Ascending aorta (tissue), 2 donors: Measurements from ENCODE around the gene MFSD12. TPM values are rescaled to one million over a fixed set of nuclear protein-coding genes. Genes with fewer than 3 reads are reported as not detected.

ENCODE experiments used
- DNase-seq, 2 donors: peaks; one replicate each; pipeline ENCODE4 v3.0.0-alpha.2; 2019; ENCODE audit warnings: low spot score in 2 of 2
- H3K27ac ChIP-seq, 2 donors: fragments of 200-600 bp; sonication (generic); one replicate each; pipeline ENCODE4 v1.5.1; 2016 to 2017; ENCODE audit warnings: mild to moderate bottlenecking in 1 of 2
- H3K27me3 ChIP-seq: fragments of 200-600 bp; sonication (generic); one replicate; pipeline ENCODE4 v1.5.1; 2017
- H3K36me3 ChIP-seq, 2 donors: fragments of 200-600 bp; sonication (generic); one replicate each; pipeline ENCODE4 v1.5.1; 2016
- H3K4me1 ChIP-seq, 2 donors: fragments of 200-600 bp; sonication (generic); one replicate each; pipeline ENCODE4 v1.5.1; 2016 to 2017; ENCODE audit warnings: mild to moderate bottlenecking in 1 of 2
- H3K4me3 ChIP-seq, 2 donors: fragments of 200-600 bp; sonication (generic); one replicate each; pipeline ENCODE4 v1.5.1; 2016 to 2017; ENCODE audit warnings: mild to moderate bottlenecking in 1 of 2
- H3K9me3 ChIP-seq, 2 donors: fragments of 200-600 bp; sonication (generic); one replicate each; pipeline ENCODE4 v1.5.1; 2016
- CTCF ChIP-seq, 3 experiments: fragments of 200-600 bp in 2 of 3; fragments of 450-650 bp in 1 of 3; sonication (generic) in 2 of 3; IDR thresholded peaks; one replicate each; pipeline ENCODE4 v1.5.1; 2016 to 2019; ENCODE audit warnings: antibody characterized with exemption in 3 of 3, mild to moderate bottlenecking in 1 of 3, moderate library complexity in 1 of 3
- intact Hi-C: fragments of 100-400 bp; cut with DNase I; formaldehyde crosslinking; loops from one replicate; pipeline ENCODE4 v1.15.1; 2023
- total RNA-seq: library from RNA; depleted of rRNA; stranded (reverse); fragments of >200 nt; gene quantifications from one replicate; pipeline ENCODE4 v1.1.0, GENCODE V29; 2016

MFSD12 gene
- total RNA-seq, 1 donor from 2014 or later: 133 TPM

GRCh38 chr19:3575949-3576673 is 18.7 kb upstream of the MFSD12 start:
- Histone ChIP-seq H3K9me3 (no peaks in the 10 kb centered on the region), H3K36me3 (peaks cover 0 to 6% of the 10 kb centered on the region in 2 donors), H3K4me1 (peaks cover 8 to 23% of the 10 kb centered on the region in 2 donors), H3K27ac (peak overlapping the region in 1 of 2 donors; percentile 56), H3K4me3 (peak overlapping the region; percentile 27 to 36), H3K27me3 (no peaks in the 10 kb centered on the region)
- intact Hi-C loops: no loop called here
- no peak for TF ChIP-seq CTCF (IDR thresholded peaks at IDR 0.05)
- no peak for DNase-seq

GRCh38 chr19:3575260-3575741 is 17.9 kb upstream of the MFSD12 start:
- H3K27me3 ChIP-seq: no peaks in the 10 kb centered on the region
- peaks cover 8 to 21% of the 10 kb centered on the region in 2 donors for H3K4me1 ChIP-seq
- no peak for DNase-seq
- intact Hi-C loops: no loop called here
- H3K27ac ChIP-seq: no peak overlapping the region
- no peak for TF ChIP-seq CTCF (IDR thresholded peaks at IDR 0.05)
- no peaks in the 10 kb centered on the region for H3K9me3 ChIP-seq
- H3K4me3 ChIP-seq: no peak overlapping the region
- peaks cover 0 to 6% of the 10 kb centered on the region in 2 donors for H3K36me3 ChIP-seq

- intact Hi-C loops: loop anchor here (2.0 to 5.0 kb wide), 2 partner anchors 33 to 67 kb away; partner anchors contain the start of genes FZR1 and TBXA2R
- peak; percentile 63 to 90 for DNase-seq
- no peak overlapping the region for H3K27ac ChIP-seq
Observed at GRCh38 chr19:3573858-3574637, 16.7 kb upstream of the MFSD12 start.

GRCh38 chr19:3573162-3573857 is 15.9 kb upstream of the MFSD12 start:
- H3K4me3 ChIP-seq: peak overlapping the region; percentile 89 to 92
- no peaks in the 10 kb centered on the region for H3K9me3 ChIP-seq
- peaks cover 8 to 21% of the 10 kb centered on the region in 2 donors for H3K4me1 ChIP-seq
- TF ChIP-seq CTCF (IDR thresholded peaks at IDR 0.05): no peak
- H3K36me3 ChIP-seq: peaks cover 0 to 6% of the 10 kb centered on the region in 2 donors
- no peak for DNase-seq
- H3K27ac ChIP-seq: peak overlapping the region; percentile 66 to 69
- intact Hi-C loops: loop anchor here (2.0 to 5.0 kb wide), 2 partner anchors 33 to 66 kb away; partner anchors contain the start of genes FZR1 and TBXA2R
- no peaks in the 10 kb centered on the region for H3K27me3 ChIP-seq

More at GRCh38 chr19:3573858-3574637, 16.7 kb upstream of the MFSD12 start:
- Histone ChIP-seq H3K36me3 (peaks cover 0 to 6% of the 10 kb centered on the region in 2 donors), H3K4me1 (peaks cover 8 to 21% of the 10 kb centered on the region in 2 donors), H3K4me3 (peak overlapping the region; percentile 89 to 92), H3K9me3 (no peaks in the 10 kb centered on the region), H3K27me3 (no peaks in the 10 kb centered on the region)
- no peak for TF ChIP-seq CTCF (IDR thresholded peaks at IDR 0.05)

GRCh38 chr19:3572855-3573161 is 15.4 kb upstream of the MFSD12 start, which contains the start of gene HMG20B:
Gene HMG20B (plus strand): TSS chr19:3572944. CDS start chr19:3573310, 366 bp downstream.
- no peak for DNase-seq
- peaks cover 0 to 6% of the 10 kb centered on the region in 2 donors for H3K36me3 ChIP-seq
- TF ChIP-seq CTCF (IDR thresholded peaks at IDR 0.05): no peak
- H3K4me1 ChIP-seq: peaks cover 8 to 21% of the 10 kb centered on the region in 2 donors
- intact Hi-C loops: loop anchor here (1.0 to 5.0 kb wide), 4 partner anchors 16 to 66 kb away; partner anchors contain the start of genes FZR1, MFSD12 and TBXA2R
- no peaks in the 10 kb centered on the region for H3K9me3 ChIP-seq
- no peaks in the 10 kb centered on the region for H3K27me3 ChIP-seq
- peak within 1 kb of the TSS; percentile 66 to 69 for H3K27ac ChIP-seq
- peak within 1 kb of the TSS; percentile 89 to 92 for H3K4me3 ChIP-seq
